ENCODE results near the gene ETFRF1. TPM values are rescaled to one million over a fixed set of nuclear protein-coding genes. Genes with fewer than 3 reads are reported as not detected.
A peak's percentile ranks its signal among the peaks of the same experiment; 100 is the strongest.

Gene ETFRF1
- total RNA-seq, 1 experiment from 2014 or later = 7.7 TPM

GRCh38 chr12:25194214-25194613 is 823 bp upstream of the ETFRF1 start:
- ATAC-seq = no peak
- Histone ChIP-seq H3F3A (ENCODE audit: low read length, unreplicated experiment) (no peaks in the 10 kb centered on the region), H3K27me3 (ENCODE audit: low read length) (no peaks in the 10 kb centered on the region), H2AFZ (ENCODE audit: low read length) (peak overlapping the region; percentile 95), H3K4me3 (ENCODE audit: low read length) (peak overlapping the region; percentile 95), H3K27ac (ENCODE audit: low read length) (no peak overlapping the region), H3K9me2 (replicated peaks; ENCODE audit: low read length) (no peaks in the 10 kb centered on the region), H3K4me1 (ENCODE audit: insufficient read depth, low read length) (peaks cover 10% of the 10 kb centered on the region), H3K9me3 (ENCODE audit: low read length) (no peaks in the 10 kb centered on the region), H4K20me1 (ENCODE audit: low read length) (no peaks in the 10 kb centered on the region), H3K4me2 (ENCODE audit: low read length) (peak overlapping the region; percentile 98), H3K79me2 (ENCODE audit: low read length) (peaks cover 12% of the 10 kb centered on the region), H3K9ac (ENCODE audit: low read length) (no peak overlapping the region), H3K36me3 (ENCODE audit: low read depth, low read length) (no peaks in the 10 kb centered on the region)
- CTCF ChIA-PET = no interaction called here
- no TSS peak for BruUV-seq (replicated peaks)
- intact Hi-C loops (cut with micrococcal nuclease) = no loop called here
- TF ChIP-seq CTCF (conservative IDR thresholded peaks at IDR 0.05; ENCODE audit: low read depth, low read length) (no peak), EZH2phosphoT487 (IDR thresholded peaks at IDR 0.05; ENCODE audit: borderline replicate concordance, low read length) (no peak), EZH2 (IDR thresholded peaks at IDR 0.05; ENCODE audit: low read length, unreplicated experiment) (no peak)
- POLR2A ChIA-PET (ENCODE audit: unreplicated experiment) = no interaction called here
- DNase-seq = no peak

GRCh38 chr12:25194722-25195055 is 348 bp upstream of the ETFRF1 start:
- DNase-seq = no peak
- no peaks in the 10 kb centered on the region for H4K20me1 ChIP-seq (ENCODE audit: low read length)
- H3K4me1 ChIP-seq (ENCODE audit: insufficient read depth, low read length) = peaks cover 10% of the 10 kb centered on the region
- ATAC-seq = peak; percentile 27
- ChIA-PET CTCF (interaction anchor here (0.7 kb wide), 1 partner anchor 518 kb away, joined by 3 read pairs; no protein-coding TSS in a partner anchor), POLR2A (ENCODE audit: unreplicated experiment) (no interaction called here)
- H3K27ac ChIP-seq (ENCODE audit: low read length) = no peak overlapping the region
- H3K9me2 ChIP-seq (replicated peaks; ENCODE audit: low read length) = no peaks in the 10 kb centered on the region
- BruUV-seq (replicated peaks) = TSS peak; percentile 72
- H3K4me2 ChIP-seq (ENCODE audit: low read length) = peak overlapping the region; percentile 98
- no peaks in the 10 kb centered on the region for H3F3A ChIP-seq (ENCODE audit: low read length, unreplicated experiment)
- no peaks in the 10 kb centered on the region for H3K27me3 ChIP-seq (ENCODE audit: low read length)
- peaks cover 12% of the 10 kb centered on the region for H3K79me2 ChIP-seq (ENCODE audit: low read length)
- peak overlapping the region; percentile 95 for H3K4me3 ChIP-seq (ENCODE audit: low read length)
- TF ChIP-seq CTCF (conservative IDR thresholded peaks at IDR 0.05; ENCODE audit: low read depth, low read length) (no peak), EZH2phosphoT487 (IDR thresholded peaks at IDR 0.05; ENCODE audit: borderline replicate concordance, low read length) (no peak), EZH2 (IDR thresholded peaks at IDR 0.05; ENCODE audit: low read length, unreplicated experiment) (no peak)
- H3K9ac ChIP-seq (ENCODE audit: low read length) = peak overlapping the region; percentile 91; the same call in 1 of the 2 replicates
- peak overlapping the region; percentile 95 for H2AFZ ChIP-seq (ENCODE audit: low read length)
- H3K9me3 ChIP-seq (ENCODE audit: low read length) = no peaks in the 10 kb centered on the region
- intact Hi-C loops (cut with micrococcal nuclease) = no loop called here
- H3K36me3 ChIP-seq (ENCODE audit: low read depth, low read length) = no peaks in the 10 kb centered on the region

GRCh38 chr12:25197608-25198007 is 2.6 kb downstream of the ETFRF1 start:
- peaks cover 12% of the 10 kb centered on the region for H3K79me2 ChIP-seq (ENCODE audit: low read length)
- ChIA-PET CTCF (no interaction called here), POLR2A (ENCODE audit: unreplicated experiment) (no interaction called here)

More at GRCh38 chr12:25197608-25198007, 2.6 kb downstream of the ETFRF1 start:
- H3K4me2 ChIP-seq (ENCODE audit: low read length) = no peak overlapping the region
- H3K9ac ChIP-seq (ENCODE audit: low read length) = no peak overlapping the region
- H3K36me3 ChIP-seq (ENCODE audit: low read depth, low read length) = no peaks in the 10 kb centered on the region
- H2AFZ ChIP-seq (ENCODE audit: low read length) = no peak overlapping the region
- DNase-seq = no peak
- intact Hi-C loops (cut with micrococcal nuclease) = no loop called here
- H3K9me2 ChIP-seq (replicated peaks; ENCODE audit: low read length) = no peaks in the 10 kb centered on the region
- no peaks in the 10 kb centered on the region for H3K27me3 ChIP-seq (ENCODE audit: low read length)
- no peaks in the 10 kb centered on the region for H3F3A ChIP-seq (ENCODE audit: low read length, unreplicated experiment)
- no peaks in the 10 kb centered on the region for H4K20me1 ChIP-seq (ENCODE audit: low read length)
- no peak for ATAC-seq
- no peak for TF ChIP-seq EZH2 (IDR thresholded peaks at IDR 0.05; ENCODE audit: low read length, unreplicated experiment)
- no peaks in the 10 kb centered on the region for H3K9me3 ChIP-seq (ENCODE audit: low read length)
- no TSS peak for BruUV-seq (replicated peaks)
- H3K4me3 ChIP-seq (ENCODE audit: low read length) = no peak overlapping the region
- no peak overlapping the region for H3K27ac ChIP-seq (ENCODE audit: low read length)
- peaks cover 10% of the 10 kb centered on the region for H3K4me1 ChIP-seq (ENCODE audit: insufficient read depth, low read length)

All from PC-3 (cell line).